ENCODE results near the gene PROZ.

DNA sequence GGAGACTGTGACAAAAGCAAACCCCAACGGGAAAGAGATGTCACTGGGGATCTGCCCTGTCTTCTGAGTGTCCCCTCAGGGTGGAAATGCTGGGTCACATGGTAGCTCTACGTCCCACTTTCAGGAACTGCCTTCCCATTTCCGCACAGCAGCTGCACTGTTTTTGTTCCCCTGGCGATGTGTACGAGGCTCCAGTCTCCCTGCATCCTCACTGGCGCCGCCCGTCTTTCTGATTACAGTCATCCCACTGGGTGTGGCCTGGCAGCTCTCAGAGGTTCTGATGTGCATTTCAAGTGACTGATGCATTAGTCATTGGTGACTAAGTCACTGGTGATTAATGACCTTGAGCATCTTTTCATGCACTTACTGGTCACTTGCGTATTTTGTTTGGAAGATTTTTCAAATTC is 28.8 kb downstream of the PROZ start:
- TF ChIP-seq, protein P1, sequence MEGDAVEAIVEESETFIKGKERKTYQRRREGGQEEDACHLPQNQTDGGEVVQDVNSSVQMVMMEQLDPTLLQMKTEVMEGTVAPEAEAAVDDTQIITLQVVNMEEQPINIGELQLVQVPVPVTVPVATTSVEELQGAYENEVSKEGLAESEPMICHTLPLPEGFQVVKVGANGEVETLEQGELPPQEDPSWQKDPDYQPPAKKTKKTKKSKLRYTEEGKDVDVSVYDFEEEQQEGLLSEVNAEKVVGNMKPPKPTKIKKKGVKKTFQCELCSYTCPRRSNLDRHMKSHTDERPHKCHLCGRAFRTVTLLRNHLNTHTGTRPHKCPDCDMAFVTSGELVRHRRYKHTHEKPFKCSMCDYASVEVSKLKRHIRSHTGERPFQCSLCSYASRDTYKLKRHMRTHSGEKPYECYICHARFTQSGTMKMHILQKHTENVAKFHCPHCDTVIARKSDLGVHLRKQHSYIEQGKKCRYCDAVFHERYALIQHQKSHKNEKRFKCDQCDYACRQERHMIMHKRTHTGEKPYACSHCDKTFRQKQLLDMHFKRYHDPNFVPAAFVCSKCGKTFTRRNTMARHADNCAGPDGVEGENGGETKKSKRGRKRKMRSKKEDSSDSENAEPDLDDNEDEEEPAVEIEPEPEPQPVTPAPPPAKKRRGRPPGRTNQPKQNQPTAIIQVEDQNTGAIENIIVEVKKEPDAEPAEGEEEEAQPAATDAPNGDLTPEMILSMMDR (IDR thresholded peaks at IDR 0.05) = no peak
- TF ChIP-seq POLR2A (IDR thresholded peaks at IDR 0.05) = no peak
